Activated naive CD4-positive, alpha-beta T cell treated with anti-CD3 and anti-CD28 coated beads, Interleukin-2, amount 50 U/mL, for 72 hours (primary cell): Measurements from ENCODE around the gene C19orf85. TPM values are rescaled to one million over a fixed set of nuclear protein-coding genes. Genes with fewer than 3 reads are reported as not detected.
A peak's percentile ranks its signal among the peaks of the same experiment; 100 is the strongest.

Experiments used
- ATAC-seq, 2 donors: fragments of 150-1000 bp; cut with Tn5 transposase; 2 replicates each; pipeline ENCODE4 v1.10.0; 2021; ENCODE audit warnings: mild to moderate bottlenecking in 2 of 2, moderate library complexity in 2 of 2
- DNase-seq, 2 donors: peaks; one replicate each; pipeline ENCODE4 v3.0.0; 2021 to 2022; ENCODE audit warnings: low spot score in 2 of 2
- H3K27ac Mint-ChIP-seq, 2 donors: one replicate each; pipeline ENCODE4 v1.8.0; 2022; ENCODE audit warnings: mild to moderate bottlenecking in 2 of 2, mixed read lengths in 2 of 2
- H3K36me3 Mint-ChIP-seq, 2 donors: one replicate each; pipeline ENCODE4 v1.8.0; 2022; ENCODE audit warnings: mixed read lengths in 2 of 2
- H3K9me3 Mint-ChIP-seq, 2 donors: one replicate each; pipeline ENCODE4 v1.8.0; 2022; ENCODE audit warnings: mixed read lengths in 2 of 2
- total RNA-seq, 2 donors: library from RNA; stranded (reverse); gene quantifications; one replicate each; pipeline ENCODE4 v1.2.3, GENCODE V29; 2022

C19orf85 gene
- total RNA-seq, 2 donors from 2014 or later = not detected

GRCh38 chr19:55492362-55492944 lies 27.9 kb upstream of the C19orf85 start:
- Mint-ChIP-seq H3K9me3 (no peaks in the 10 kb centered on the region), H3K27ac (no peak overlapping the region), H3K36me3 (no peaks in the 10 kb centered on the region)
- DNase-seq (no peak), ATAC-seq (no peak)

GRCh38 chr19:55491546-55492360 lies 27.2 kb upstream of the C19orf85 start:
- no peaks in the 10 kb centered on the region for H3K36me3 Mint-ChIP-seq
- H3K9me3 Mint-ChIP-seq = no peaks in the 10 kb centered on the region
- no peak overlapping the region for H3K27ac Mint-ChIP-seq
- no peak for ATAC-seq
- DNase-seq = no peak

- DNase-seq (no peak), ATAC-seq (no peak)
- H3K27ac Mint-ChIP-seq = no peak overlapping the region
- H3K36me3 Mint-ChIP-seq = no peaks in the 10 kb centered on the region
- no peaks in the 10 kb centered on the region for H3K9me3 Mint-ChIP-seq
Measured at GRCh38 chr19:55490478-55491432, 26.2 kb upstream of the C19orf85 start.

GRCh38 chr19:55489711-55490477 lies 25.3 kb upstream of the C19orf85 start:
- no peak for ATAC-seq
- Mint-ChIP-seq H3K36me3 (no peaks in the 10 kb centered on the region), H3K27ac (no peak overlapping the region), H3K9me3 (no peaks in the 10 kb centered on the region)
- DNase-seq = no peak

- Mint-ChIP-seq H3K27ac (no peak overlapping the region), H3K9me3 (no peaks in the 10 kb centered on the region), H3K36me3 (no peaks in the 10 kb centered on the region)
- ATAC-seq = no peak
- DNase-seq = no peak
Measured at GRCh38 chr19:55488986-55489710, 24.6 kb upstream of the C19orf85 start.

- Mint-ChIP-seq H3K9me3 (no peaks in the 10 kb centered on the region), H3K36me3 (no peaks in the 10 kb centered on the region), H3K27ac (peak within 1 kb of the TSS in 1 of 2 donors; percentile 90)
- DNase-seq (no peak), ATAC-seq (no peak)
Measured at GRCh38 chr19:55487924-55488687, 23.6 kb upstream of the C19orf85 start, which contains the start of gene SSC5D. SSC5D (plus strand) TSS chr19:55488436; CDS start chr19:55488590, 154 bp downstream.

- Mint-ChIP-seq H3K36me3 (no peaks in the 10 kb centered on the region), H3K27ac (peak overlapping the region in 1 of 2 donors; percentile 90), H3K9me3 (no peaks in the 10 kb centered on the region)
- ATAC-seq (peak; percentile 19 to 31), DNase-seq (peak in 1 of 2 donors; percentile 46)
Measured at GRCh38 chr19:55486971-55487923, 22.7 kb upstream of the C19orf85 start.

GRCh38 chr19:55486043-55486970 lies 21.8 kb upstream of the C19orf85 start:
- ATAC-seq (no peak), DNase-seq (no peak)
- Mint-ChIP-seq H3K9me3 (no peaks in the 10 kb centered on the region), H3K36me3 (no peaks in the 10 kb centered on the region), H3K27ac (peak overlapping the region; percentile 73 to 90)

- H3K27ac Mint-ChIP-seq = peak overlapping the region; percentile 73 to 90
Measured at GRCh38 chr19:55485439-55486011, 21.0 kb upstream of the C19orf85 start.

GRCh38 chr19:55484593-55485438 lies 20.3 kb upstream of the C19orf85 start, which contains the start of gene NAT14:
NAT14 (plus strand) TSS chr19:55485188; CDS start chr19:55485709, 521 bp downstream.
- DNase-seq (peak in 1 of 2 donors; percentile 72), ATAC-seq (peak; percentile 63 to 87)
- no peaks in the 10 kb centered on the region for H3K36me3 Mint-ChIP-seq
- peak within 1 kb of the TSS; percentile 73 to 90 for H3K27ac Mint-ChIP-seq
- H3K9me3 Mint-ChIP-seq = no peaks in the 10 kb centered on the region

More at GRCh38 chr19:55485439-55486011, 21.0 kb upstream of the C19orf85 start:
- ATAC-seq (no peak), DNase-seq (no peak)
- Mint-ChIP-seq H3K9me3 (no peaks in the 10 kb centered on the region), H3K36me3 (no peaks in the 10 kb centered on the region)

- Mint-ChIP-seq H3K9me3 (no peaks in the 10 kb centered on the region), H3K36me3 (no peaks in the 10 kb centered on the region), H3K27ac (no peak overlapping the region)
- no peak for ATAC-seq
- DNase-seq = no peak
Measured at GRCh38 chr19:55483706-55484592, 19.4 kb upstream of the C19orf85 start.
